NCI-H345 (cell line): ENCODE data around the gene SPATA16.
"Not testable (repeated sequence)": the region's sequence is repeated elsewhere in the genome, so short reads cannot be mapped to it uniquely, and the experiment has no call there.

Experiments used
- DNase-seq: peaks from one replicate; lab custom pipeline; 2025; lab: John Stamatoyannopoulos, UW

SPATA16 gene

GRCh38 chr3:172876297-172876696 is 264.7 kb downstream of the SPATA16 start:
- DNase-seq = no peak

GRCh38 chr3:172875039-172875438 is 266.0 kb downstream of the SPATA16 start:
- no peak for DNase-seq

- DNase-seq = no peak
Observed at GRCh38 chr3:172869784-172870518, 271.1 kb downstream of the SPATA16 start.

GRCh38 chr3:172869368-172869771 is 271.7 kb downstream of the SPATA16 start:
- peak; percentile 0 for DNase-seq

DNA sequence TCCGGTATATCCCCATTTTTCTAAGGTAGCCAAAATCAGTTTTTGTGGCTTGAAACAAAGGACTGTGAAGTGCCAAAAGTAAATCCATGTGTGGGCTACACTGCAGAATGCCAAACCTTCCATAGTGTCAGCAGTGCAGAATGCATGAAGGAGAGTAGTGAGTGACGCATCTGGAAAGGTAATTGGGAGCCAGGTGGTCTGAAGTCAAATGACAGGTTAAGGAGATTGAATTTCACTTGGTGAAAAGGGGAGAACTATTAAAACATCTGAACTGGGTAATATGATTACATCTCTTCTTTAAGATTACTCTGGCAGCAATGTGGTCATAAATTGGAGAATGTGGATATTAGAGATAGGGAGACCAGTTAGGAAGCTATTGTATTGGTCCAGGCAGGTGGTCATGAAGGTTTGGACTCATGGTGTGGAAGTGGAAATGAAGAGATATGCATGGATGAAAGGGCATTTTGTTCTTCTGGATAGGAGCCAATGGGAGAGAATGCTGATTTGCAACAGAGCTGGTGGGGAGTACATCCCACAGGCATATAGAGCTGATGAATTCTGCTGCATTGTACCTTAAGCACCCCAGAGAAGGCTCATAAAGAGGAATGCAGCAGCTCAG is 272.3 kb downstream of the SPATA16 start:
- peak; percentile 39 for DNase-seq

DNA sequence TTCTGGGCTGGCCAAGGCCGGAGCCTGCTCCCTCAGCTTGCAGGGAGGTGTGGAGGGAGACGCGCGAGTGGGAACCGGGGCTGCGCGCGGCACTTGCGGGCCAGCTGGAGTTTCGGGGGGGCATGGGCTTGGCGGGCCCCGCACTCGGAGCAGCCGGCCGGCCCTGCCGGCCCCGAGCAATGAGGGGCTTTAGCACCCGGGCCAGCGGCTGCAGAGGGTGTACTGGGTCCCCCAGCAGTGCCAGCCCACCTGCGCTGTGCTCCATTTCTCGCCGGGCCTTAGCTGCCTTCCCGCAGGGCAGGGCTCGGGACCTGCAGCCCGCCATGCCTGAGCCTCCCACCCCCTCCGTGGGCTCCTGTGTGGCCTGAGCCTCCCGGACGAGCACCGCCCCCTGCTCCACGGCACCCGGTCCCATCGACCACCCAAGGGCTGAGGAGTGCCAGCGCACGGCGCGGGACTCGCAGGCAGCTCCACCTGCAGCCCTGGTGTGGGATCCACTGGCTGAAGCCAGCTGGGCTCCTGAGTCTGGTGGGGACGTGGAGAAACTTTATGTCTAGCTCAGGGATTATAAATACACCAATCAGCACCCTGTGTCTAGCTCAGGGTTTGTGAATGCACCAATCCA is 274.2 kb downstream of the SPATA16 start:
- not testable (repeated sequence) for DNase-seq

GRCh38 chr3:172859041-172859440 is 282.0 kb downstream of the SPATA16 start:
- no peak for DNase-seq

DNA sequence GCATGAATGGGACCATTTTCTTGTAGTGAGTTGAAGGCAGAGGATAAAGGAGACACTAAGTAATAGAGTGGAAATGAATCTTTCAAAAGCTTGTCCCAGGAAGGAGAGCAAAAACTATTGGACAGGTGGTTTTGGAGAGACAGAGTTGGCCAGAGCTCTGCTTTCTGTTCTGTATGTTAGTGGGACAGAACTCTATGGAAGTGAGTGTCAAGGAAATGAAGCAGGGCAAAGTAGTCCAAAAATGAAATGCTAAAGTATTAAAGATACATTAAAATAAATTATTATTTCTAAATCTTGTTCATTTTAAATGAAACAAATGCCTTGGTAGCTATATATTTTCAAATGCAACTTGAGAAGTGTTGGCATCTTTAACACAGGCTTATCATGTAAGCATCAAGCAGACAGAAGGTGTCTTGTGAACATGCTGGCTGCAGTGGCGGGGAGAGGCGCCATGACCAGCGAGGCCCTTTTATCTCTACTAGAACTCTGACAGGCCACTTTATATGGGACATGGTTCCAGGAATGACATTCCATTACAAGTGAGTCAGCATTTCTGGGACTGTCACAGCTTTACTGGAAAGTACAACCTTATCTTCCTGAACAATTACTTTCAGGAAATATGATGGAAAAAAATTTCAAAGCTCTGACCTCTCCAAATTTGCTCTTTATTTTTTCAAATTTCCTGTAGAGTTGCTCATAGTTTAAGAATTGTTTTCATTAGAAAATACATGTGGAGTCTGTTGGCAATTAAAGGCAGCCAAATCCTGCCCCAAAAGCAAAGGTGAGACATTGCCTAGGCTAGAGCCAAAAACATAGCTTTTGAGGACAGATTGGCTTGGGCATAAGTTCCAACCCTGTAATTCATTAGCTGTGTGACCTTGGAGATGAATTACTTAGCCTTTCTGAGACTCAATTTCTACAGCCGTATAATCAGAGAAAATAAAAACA is 284.0 kb downstream of the SPATA16 start:
- DNase-seq = no peak

- no peak for DNase-seq
Observed at GRCh38 chr3:172855037-172855436, 286.0 kb downstream of the SPATA16 start.

GRCh38 chr3:172853921-172854666 is 286.9 kb downstream of the SPATA16 start:
- no peak for DNase-seq

DNA sequence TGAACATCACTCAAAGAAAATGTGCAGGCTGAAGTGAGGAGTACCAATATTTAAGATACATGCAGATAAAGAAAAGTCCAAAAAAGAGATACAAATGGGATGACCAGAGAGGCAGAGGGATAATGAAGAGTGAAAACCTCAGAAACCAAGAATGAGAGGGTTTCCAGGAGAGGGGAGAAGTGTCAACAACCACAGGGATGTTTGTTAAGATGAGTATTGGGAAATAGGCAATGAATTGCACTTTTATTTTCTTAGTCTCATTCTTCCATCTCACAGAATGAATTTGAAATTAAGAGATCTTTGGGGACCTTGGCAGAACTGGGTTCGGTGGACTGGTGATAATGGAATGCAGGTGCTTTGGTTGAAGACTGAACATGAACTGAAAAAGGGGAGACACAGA is 288.0 kb downstream of the SPATA16 start:
- no peak for DNase-seq

GRCh38 chr3:172848910-172849309 is 292.1 kb downstream of the SPATA16 start:
- no peak for DNase-seq

DNA sequence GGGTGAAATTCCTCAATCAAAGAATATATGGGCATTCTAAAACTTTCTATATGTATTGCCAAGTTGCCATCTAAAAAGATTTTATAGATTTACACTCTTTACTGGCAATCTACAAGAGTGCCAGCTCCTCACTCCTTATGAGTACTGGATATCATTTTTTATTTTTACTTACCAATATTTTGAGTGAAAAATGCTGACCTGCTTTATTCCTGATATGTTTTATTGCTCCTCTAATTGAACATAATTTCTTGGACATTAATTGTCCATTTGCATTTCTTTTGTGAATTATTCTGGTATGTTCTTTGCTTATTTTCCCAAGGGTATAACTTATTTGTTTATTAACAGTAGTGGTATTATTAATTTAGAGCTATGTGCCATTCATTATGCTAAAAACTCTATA is 293.7 kb downstream of the SPATA16 start:
- no peak for DNase-seq

- DNase-seq = no peak
Observed at GRCh38 chr3:172846706-172847105, 294.3 kb downstream of the SPATA16 start.

- DNase-seq = no peak
Observed at GRCh38 chr3:172846103-172846561, 294.9 kb downstream of the SPATA16 start.

DNA sequence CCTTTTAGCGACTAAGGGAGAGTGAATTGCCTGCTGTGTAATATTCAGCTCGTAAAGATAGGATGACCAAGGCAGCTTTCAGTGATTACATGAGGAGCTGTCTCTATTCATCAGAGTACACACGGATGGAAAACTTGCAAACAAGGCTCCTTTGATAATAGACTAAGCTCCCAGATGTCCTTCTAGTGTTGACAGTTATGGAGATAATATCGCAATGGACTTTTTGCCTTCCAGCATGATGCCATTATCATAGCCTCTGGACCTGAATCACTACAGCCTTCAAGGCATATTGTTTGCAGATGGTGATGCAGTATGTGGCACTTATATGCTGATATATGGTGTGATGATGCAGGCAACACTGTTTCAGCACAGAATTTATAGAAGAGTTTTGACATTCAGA is 296.6 kb downstream of the SPATA16 start:
- DNase-seq = no peak

- no peak for DNase-seq
Observed at GRCh38 chr3:172840913-172841312, 300.1 kb downstream of the SPATA16 start.

DNA sequence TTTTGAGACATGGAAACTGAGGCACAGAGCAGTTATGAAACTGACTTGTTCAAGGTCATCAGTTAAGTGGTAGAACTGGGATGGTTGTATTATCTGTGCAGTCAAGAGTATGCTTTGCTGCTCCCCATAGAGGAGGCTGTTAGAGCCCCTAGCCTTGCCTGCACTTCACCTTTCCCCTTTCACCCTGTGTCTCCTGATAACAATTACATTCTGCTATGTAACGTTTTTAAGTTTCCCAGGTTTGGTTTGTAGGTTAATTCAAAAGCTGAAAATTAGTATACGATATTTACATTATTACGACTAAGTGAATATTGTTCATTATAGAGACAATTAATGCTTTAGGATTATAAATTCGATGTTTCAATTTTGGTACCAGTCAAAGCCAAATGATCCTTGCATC is 300.6 kb downstream of the SPATA16 start:
- DNase-seq = no peak

DNA sequence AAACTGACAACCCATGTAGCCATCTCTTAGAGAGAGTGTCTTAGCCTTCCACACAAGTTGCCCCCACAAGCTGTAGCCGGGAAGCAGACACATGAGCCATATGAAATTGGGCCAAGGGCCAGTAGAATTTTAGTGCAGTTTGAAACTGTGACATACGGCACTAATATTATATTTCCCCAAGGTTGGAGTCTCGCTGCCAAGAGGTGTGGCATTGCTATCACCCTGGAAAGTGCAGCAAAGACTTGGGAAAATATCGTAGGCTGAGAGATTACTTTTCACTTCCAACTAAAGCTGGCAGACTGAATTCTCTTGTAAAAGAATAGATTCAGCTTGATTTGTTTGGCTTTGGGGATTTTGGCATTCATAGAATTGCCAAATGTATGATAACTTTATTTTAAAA is 301.4 kb downstream of the SPATA16 start:
- DNase-seq = no peak
